ENCODE measurements around the gene C7.

Gene C7

GRCh38 chr5:40911266-40911665, 2.0 kb downstream of the C7 start:
- no peak for TF ChIP-seq REST (IDR thresholded peaks at IDR 0.05; ENCODE audit: insufficient read depth in 1 of 2, low read depth in 2 of 2, low read length in 2 of 2)
- TF ChIP-seq POLR2AphosphoS5 (IDR thresholded peaks at IDR 0.05; ENCODE audit: low read depth, low read length), result no peak
- TF ChIP-seq FOXP2 (optimal IDR thresholded peaks at IDR 0.05; ENCODE audit: borderline replicate concordance, extremely low read depth, extremely low read length, insufficient read depth), result no peak
- no peak for TF ChIP-seq TAF1 (IDR thresholded peaks at IDR 0.05; ENCODE audit: borderline replicate concordance, insufficient read depth, low read length)
- TF ChIP-seq SIN3A (IDR thresholded peaks at IDR 0.05; ENCODE audit: borderline replicate concordance, insufficient read depth, low read length), result no peak

DNA sequence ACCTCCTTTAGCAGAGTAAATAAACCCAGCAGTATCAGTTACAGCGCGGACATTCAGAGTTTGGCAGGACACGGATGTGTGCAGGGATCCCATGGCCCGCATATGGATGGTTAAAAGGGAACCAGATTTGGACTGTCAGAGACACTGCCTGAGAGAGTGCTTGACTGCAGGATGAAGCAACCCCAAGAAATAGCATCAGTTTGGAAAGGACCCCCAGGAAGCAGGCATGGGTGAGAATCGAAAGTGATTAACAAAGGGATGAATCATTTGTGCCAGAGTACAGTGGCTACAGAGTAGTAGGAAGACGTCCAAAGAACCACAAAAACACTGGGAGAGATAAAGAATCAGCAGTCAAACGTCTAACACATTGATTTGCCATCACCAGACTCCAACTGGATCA, 5.5 kb downstream of the C7 start:
- TF ChIP-seq POLR2AphosphoS5 (IDR thresholded peaks at IDR 0.05; ENCODE audit: low read depth, low read length), result no peak
- no peak for TF ChIP-seq FOXP2 (optimal IDR thresholded peaks at IDR 0.05; ENCODE audit: borderline replicate concordance, extremely low read depth, extremely low read length, insufficient read depth)
- TF ChIP-seq TAF1 (IDR thresholded peaks at IDR 0.05; ENCODE audit: borderline replicate concordance, insufficient read depth, low read length), result no peak
- TF ChIP-seq REST (IDR thresholded peaks at IDR 0.05; ENCODE audit: insufficient read depth in 1 of 2, low read depth in 2 of 2, low read length in 2 of 2), result no peak
- no peak for TF ChIP-seq SIN3A (IDR thresholded peaks at IDR 0.05; ENCODE audit: borderline replicate concordance, insufficient read depth, low read length)

GRCh38 chr5:40915341-40915926, 6.1 kb downstream of the C7 start:
- TF ChIP-seq POLR2AphosphoS5 (IDR thresholded peaks at IDR 0.05; ENCODE audit: low read depth, low read length) (no peak), TAF1 (IDR thresholded peaks at IDR 0.05; ENCODE audit: borderline replicate concordance, insufficient read depth, low read length) (no peak), SIN3A (IDR thresholded peaks at IDR 0.05; ENCODE audit: borderline replicate concordance, insufficient read depth, low read length) (no peak), FOXP2 (optimal IDR thresholded peaks at IDR 0.05; ENCODE audit: borderline replicate concordance, extremely low read depth, extremely low read length, insufficient read depth) (no peak), REST (IDR thresholded peaks at IDR 0.05; ENCODE audit: insufficient read depth in 1 of 2, low read depth in 2 of 2, low read length in 2 of 2) (no peak)

- TF ChIP-seq FOXP2 (optimal IDR thresholded peaks at IDR 0.05; ENCODE audit: borderline replicate concordance, extremely low read depth, extremely low read length, insufficient read depth) (no peak), REST (IDR thresholded peaks at IDR 0.05; ENCODE audit: insufficient read depth in 1 of 2, low read depth in 2 of 2, low read length in 2 of 2) (no peak), POLR2AphosphoS5 (IDR thresholded peaks at IDR 0.05; ENCODE audit: low read depth, low read length) (no peak), TAF1 (IDR thresholded peaks at IDR 0.05; ENCODE audit: borderline replicate concordance, insufficient read depth, low read length) (no peak), SIN3A (IDR thresholded peaks at IDR 0.05; ENCODE audit: borderline replicate concordance, insufficient read depth, low read length) (no peak)
Measured at GRCh38 chr5:40916226-40916625, 6.9 kb downstream of the C7 start.

All from PFSK-1 (cell line).